ENCODE results near the gene ABLIM1.

DNA sequence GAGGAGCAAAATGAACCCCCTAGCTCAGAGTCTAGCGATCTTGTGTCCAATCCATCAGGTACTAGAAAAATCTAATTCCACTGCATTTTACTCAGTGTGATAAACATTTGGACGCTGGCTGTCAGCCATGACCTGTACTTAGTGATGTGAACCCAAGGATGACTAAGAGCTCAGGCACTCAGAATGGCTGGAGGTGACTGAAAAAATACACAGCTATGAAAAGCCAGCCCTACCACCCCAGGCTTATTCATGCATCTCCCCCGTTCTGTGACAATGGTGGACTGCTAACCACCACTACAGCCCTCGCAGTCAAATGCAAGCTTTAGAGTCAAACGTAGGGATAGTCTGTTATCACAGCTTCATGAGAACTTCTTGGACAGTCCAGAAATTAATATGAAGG is 268.6 kb downstream of the ABLIM1 start:
- TF ChIP-seq, protein P1, sequence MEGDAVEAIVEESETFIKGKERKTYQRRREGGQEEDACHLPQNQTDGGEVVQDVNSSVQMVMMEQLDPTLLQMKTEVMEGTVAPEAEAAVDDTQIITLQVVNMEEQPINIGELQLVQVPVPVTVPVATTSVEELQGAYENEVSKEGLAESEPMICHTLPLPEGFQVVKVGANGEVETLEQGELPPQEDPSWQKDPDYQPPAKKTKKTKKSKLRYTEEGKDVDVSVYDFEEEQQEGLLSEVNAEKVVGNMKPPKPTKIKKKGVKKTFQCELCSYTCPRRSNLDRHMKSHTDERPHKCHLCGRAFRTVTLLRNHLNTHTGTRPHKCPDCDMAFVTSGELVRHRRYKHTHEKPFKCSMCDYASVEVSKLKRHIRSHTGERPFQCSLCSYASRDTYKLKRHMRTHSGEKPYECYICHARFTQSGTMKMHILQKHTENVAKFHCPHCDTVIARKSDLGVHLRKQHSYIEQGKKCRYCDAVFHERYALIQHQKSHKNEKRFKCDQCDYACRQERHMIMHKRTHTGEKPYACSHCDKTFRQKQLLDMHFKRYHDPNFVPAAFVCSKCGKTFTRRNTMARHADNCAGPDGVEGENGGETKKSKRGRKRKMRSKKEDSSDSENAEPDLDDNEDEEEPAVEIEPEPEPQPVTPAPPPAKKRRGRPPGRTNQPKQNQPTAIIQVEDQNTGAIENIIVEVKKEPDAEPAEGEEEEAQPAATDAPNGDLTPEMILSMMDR (conservative IDR thresholded peaks at IDR 0.05; ENCODE audit: low read depth in 2 of 2): no peak
- TF ChIP-seq, protein P2, sequence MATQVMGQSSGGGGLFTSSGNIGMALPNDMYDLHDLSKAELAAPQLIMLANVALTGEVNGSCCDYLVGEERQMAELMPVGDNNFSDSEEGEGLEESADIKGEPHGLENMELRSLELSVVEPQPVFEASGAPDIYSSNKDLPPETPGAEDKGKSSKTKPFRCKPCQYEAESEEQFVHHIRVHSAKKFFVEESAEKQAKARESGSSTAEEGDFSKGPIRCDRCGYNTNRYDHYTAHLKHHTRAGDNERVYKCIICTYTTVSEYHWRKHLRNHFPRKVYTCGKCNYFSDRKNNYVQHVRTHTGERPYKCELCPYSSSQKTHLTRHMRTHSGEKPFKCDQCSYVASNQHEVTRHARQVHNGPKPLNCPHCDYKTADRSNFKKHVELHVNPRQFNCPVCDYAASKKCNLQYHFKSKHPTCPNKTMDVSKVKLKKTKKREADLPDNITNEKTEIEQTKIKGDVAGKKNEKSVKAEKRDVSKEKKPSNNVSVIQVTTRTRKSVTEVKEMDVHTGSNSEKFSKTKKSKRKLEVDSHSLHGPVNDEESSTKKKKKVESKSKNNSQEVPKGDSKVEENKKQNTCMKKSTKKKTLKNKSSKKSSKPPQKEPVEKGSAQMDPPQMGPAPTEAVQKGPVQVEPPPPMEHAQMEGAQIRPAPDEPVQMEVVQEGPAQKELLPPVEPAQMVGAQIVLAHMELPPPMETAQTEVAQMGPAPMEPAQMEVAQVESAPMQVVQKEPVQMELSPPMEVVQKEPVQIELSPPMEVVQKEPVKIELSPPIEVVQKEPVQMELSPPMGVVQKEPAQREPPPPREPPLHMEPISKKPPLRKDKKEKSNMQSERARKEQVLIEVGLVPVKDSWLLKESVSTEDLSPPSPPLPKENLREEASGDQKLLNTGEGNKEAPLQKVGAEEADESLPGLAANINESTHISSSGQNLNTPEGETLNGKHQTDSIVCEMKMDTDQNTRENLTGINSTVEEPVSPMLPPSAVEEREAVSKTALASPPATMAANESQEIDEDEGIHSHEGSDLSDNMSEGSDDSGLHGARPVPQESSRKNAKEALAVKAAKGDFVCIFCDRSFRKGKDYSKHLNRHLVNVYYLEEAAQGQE (IDR thresholded peaks at IDR 0.05; ENCODE audit: unreplicated experiment): no peak
